Upper lobe of right lung (tissue), 1 donor: Measurements from ENCODE around the gene VSIG10L2. TPM values are rescaled to one million over a fixed set of nuclear protein-coding genes. Genes with fewer than 3 reads are reported as not detected.

Experiments used
- ATAC-seq: fragments of 200-7000 bp; cut with Tn5 transposase; one replicate; pipeline ENCODE4 v1.9.1; 2020; ENCODE audit warnings: mild to moderate bottlenecking, moderate library complexity
- DNase-seq: peaks from one replicate; pipeline ENCODE4 v3.0.0-alpha.2; 2020
- H3K27ac ChIP-seq: fragments of 200-600 bp; one replicate; pipeline ENCODE4 v1.8.0; 2022
- H3K27me3 ChIP-seq: fragments of 200-600 bp; one replicate; pipeline ENCODE4 v1.8.0; 2022; ENCODE audit warnings: mild to moderate bottlenecking
- H3K36me3 ChIP-seq: fragments of 200-600 bp; one replicate; pipeline ENCODE4 v1.8.0; 2022
- H3K4me1 ChIP-seq: fragments of 200-600 bp; one replicate; pipeline ENCODE4 v1.8.0; 2022
- H3K4me3 ChIP-seq: fragments of 200-600 bp; one replicate; pipeline ENCODE4 v1.8.0; 2022; ENCODE audit warnings: mild to moderate bottlenecking
- H3K9me3 ChIP-seq: fragments of 200-600 bp; one replicate; pipeline ENCODE4 v1.8.0; 2022
- intact Hi-C: fragments of 100-400 bp; cut with DNase I; formaldehyde crosslinking; loops from one replicate; pipeline ENCODE4 v1.11.0; 2022
- total RNA-seq: library from RNA; stranded (reverse); fragmentation: NEBNext Ultra II Directional; extraction: Animal tissue kit (Norgen Biotek cat#: 25700); gene quantifications from one replicate; pipeline ENCODE4 v1.2.1, GENCODE V29; 2021
- TF ChIP-seq, protein P1 (sequence below): fragments of 200-600 bp; IDR thresholded peaks from one replicate; pipeline ENCODE4 v1.8.0; 2022; ENCODE audit warnings: antibody characterized with exemption
- donor health status: DM: no; HTN: yes; CAD: no; lungs with severe emphysema.

VSIG10L2 gene
- total RNA-seq, 1 donor from 2014 or later = not detected

DNA sequence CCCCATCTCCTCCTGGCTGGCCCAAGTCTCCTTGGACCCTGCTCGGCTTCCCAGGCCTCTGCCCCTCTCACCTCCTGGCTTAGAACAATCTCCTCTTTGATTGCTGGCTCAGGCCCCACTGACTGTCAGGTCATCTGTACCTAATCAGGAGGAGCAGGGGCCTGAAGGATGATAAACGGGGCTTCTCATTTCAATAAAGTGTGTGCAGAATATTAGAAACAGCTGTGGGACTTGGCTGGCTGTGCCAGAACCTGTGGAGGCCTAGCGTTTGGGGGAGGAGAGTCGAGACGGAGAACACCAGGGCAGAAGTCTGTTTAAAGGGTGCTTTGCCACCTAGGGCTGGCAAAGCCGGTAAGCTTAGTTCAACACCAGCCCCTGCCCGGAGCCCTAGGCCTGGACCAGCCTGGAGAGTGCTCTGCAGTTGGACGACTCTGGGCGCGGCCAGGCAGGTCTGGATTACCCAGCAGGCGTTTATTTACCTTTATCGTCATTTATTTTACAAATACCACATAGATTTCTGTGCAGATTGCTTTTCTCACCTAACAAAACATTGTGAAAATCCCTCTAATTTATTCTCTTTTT lies 10.1 kb upstream of the VSIG10L2 start:
- ATAC-seq (no peak), DNase-seq (peak; percentile 41)
- no peaks in the 10 kb centered on the region for H3K27me3 ChIP-seq
- H3K27ac ChIP-seq = no peak overlapping the region
- H3K36me3 ChIP-seq = no peaks in the 10 kb centered on the region
- no peaks in the 10 kb centered on the region for H3K9me3 ChIP-seq
- H3K4me3 ChIP-seq = no peak overlapping the region
- intact Hi-C loops = no loop called here
- H3K4me1 ChIP-seq = no peaks in the 10 kb centered on the region
- TF ChIP-seq, protein P1, sequence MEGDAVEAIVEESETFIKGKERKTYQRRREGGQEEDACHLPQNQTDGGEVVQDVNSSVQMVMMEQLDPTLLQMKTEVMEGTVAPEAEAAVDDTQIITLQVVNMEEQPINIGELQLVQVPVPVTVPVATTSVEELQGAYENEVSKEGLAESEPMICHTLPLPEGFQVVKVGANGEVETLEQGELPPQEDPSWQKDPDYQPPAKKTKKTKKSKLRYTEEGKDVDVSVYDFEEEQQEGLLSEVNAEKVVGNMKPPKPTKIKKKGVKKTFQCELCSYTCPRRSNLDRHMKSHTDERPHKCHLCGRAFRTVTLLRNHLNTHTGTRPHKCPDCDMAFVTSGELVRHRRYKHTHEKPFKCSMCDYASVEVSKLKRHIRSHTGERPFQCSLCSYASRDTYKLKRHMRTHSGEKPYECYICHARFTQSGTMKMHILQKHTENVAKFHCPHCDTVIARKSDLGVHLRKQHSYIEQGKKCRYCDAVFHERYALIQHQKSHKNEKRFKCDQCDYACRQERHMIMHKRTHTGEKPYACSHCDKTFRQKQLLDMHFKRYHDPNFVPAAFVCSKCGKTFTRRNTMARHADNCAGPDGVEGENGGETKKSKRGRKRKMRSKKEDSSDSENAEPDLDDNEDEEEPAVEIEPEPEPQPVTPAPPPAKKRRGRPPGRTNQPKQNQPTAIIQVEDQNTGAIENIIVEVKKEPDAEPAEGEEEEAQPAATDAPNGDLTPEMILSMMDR = no peak

DNA sequence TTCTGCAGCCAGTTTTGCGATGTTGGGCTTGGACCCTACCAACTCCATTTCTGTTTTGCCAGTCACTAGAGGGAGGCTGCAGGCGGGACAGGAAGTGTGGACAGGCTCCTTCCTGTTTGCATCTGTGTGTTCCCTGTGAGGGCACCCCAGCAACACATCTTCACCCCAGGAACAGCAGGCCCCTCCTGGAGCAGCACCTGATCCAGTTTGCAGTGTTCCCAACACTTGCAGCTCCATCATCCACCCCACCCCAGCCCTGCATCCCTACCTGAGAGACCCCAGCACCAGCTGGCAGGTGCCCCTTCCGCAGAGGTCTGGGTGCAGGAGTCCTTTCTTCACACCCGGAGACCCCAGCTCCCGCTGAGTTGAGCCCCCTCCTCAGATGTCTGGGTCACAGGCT lies 7.4 kb upstream of the VSIG10L2 start:
- Histone ChIP-seq H3K36me3 (no peaks in the 10 kb centered on the region), H3K4me1 (no peaks in the 10 kb centered on the region), H3K9me3 (no peaks in the 10 kb centered on the region), H3K27ac (no peak overlapping the region), H3K4me3 (no peak overlapping the region), H3K27me3 (no peaks in the 10 kb centered on the region)
- no peak for ATAC-seq
- intact Hi-C loops = no loop called here
- peak; percentile 38 for DNase-seq
- TF ChIP-seq, protein P1 = no peak

DNA sequence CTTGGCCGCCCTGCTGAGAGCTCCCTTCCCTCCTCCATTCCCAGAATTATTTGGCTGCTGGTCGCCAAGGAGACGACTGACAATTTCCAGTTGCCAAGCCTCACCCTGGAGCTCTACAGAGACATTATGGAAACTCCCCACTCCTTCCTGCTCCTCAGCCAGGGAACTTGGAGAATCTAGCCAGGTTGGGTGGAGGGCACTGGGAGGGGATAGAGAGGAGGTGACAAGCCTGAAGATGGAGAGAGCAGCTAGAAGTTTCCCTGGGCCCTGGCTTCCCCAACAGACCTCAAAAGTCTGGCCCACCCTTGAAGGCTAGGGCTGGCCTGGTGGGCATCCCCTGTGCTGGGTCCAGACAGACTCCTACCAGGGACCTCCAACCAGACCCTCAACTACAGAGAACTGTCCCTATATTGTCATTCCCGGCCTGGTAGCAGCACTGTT lies 6.7 kb upstream of the VSIG10L2 start:
- no peaks in the 10 kb centered on the region for H3K4me1 ChIP-seq
- no peaks in the 10 kb centered on the region for H3K36me3 ChIP-seq
- no peak overlapping the region for H3K27ac ChIP-seq
- H3K27me3 ChIP-seq = no peaks in the 10 kb centered on the region
- no peaks in the 10 kb centered on the region for H3K9me3 ChIP-seq
- no peak for ATAC-seq
- TF ChIP-seq, protein P1 = no peak
- H3K4me3 ChIP-seq = no peak overlapping the region
- peak; percentile 17 for DNase-seq
- intact Hi-C loops = no loop called here

DNA sequence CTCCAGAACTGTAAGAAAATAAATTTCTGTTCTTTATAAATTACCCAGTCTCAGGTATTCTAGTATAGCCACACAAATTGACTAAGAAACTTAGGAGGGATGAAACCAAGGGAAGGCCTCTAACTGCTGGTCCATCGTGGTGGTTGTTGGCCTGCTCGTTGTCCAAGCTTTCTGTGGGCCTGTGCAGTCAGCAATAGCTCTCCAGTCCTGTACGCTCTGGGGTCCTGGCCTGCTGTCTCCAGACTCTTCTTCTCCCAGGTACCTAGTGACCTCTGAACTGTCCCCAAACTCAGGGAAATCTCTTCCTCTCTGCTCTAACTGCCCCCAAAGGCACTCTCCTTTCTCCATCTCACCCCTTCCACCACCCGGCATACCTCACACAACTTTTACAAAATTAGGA lies 5.7 kb upstream of the VSIG10L2 start:
- ATAC-seq (no peak), DNase-seq (peak; percentile 25)
- intact Hi-C loops = no loop called here
- Histone ChIP-seq H3K27ac (no peak overlapping the region), H3K4me1 (no peaks in the 10 kb centered on the region), H3K36me3 (no peaks in the 10 kb centered on the region), H3K9me3 (no peaks in the 10 kb centered on the region), H3K27me3 (no peaks in the 10 kb centered on the region), H3K4me3 (no peak overlapping the region)
- TF ChIP-seq, protein P1 = no peak

DNA sequence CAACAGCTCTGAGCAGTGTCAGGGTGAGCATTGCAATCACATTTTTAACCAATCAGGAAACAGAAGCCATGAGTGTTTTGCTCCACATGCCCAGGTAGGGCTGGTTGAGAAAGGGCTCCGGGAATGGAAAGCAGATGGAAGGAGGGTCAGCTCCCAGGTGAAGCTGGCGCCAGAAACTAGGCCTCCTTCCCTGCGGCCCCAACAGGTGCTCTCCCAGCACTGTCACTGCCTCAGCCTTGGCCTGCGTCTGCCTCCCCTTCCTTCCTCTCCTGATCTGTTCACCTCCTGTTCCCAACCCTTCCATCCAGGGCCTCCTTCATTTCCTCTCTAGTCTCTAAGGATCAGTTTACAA lies 4.6 kb upstream of the VSIG10L2 start:
- Histone ChIP-seq H3K27ac (no peak overlapping the region), H3K9me3 (no peaks in the 10 kb centered on the region), H3K27me3 (peaks cover 6% of the 10 kb centered on the region), H3K4me1 (no peaks in the 10 kb centered on the region), H3K4me3 (no peak overlapping the region), H3K36me3 (no peaks in the 10 kb centered on the region)
- ATAC-seq = no peak
- intact Hi-C loops = no loop called here
- TF ChIP-seq, protein P1 = no peak
- peak; percentile 38 for DNase-seq
